ELF-1 (cell line): ENCODE data around the gene FMNL1.
"Not testable (repeated sequence)": the region's sequence is repeated elsewhere in the genome, so short reads cannot be mapped to it uniquely, and the experiment has no call there.

Experiments used
- DNase-seq: peaks from one replicate; pipeline ENCODE4 v3.0.0-alpha.2; 2016; ENCODE audit warnings: low read depth, low spot score

FMNL1 gene

GRCh38 chr17:45221081-45222013 is at the start of gene FMNL1:
Gene FMNL1 (plus strand): TSS chr17:45221885. CDS start chr17:45222125, 240 bp downstream.
- no peak for DNase-seq

GRCh38 chr17:45172232-45172540 is 49.5 kb upstream of the FMNL1 start:
- no peak for DNase-seq

GRCh38 chr17:45172541-45173286 is 49.0 kb upstream of the FMNL1 start:
- peak; percentile 35 for DNase-seq

- no peak for DNase-seq
Measured at GRCh38 chr17:45175759-45176115, 45.9 kb upstream of the FMNL1 start.

- DNase-seq, result no peak
Measured at GRCh38 chr17:45177563-45177962, 44.1 kb upstream of the FMNL1 start.

- DNase-seq, result no peak
Measured at GRCh38 chr17:45184144-45184543, 37.5 kb upstream of the FMNL1 start.

GRCh38 chr17:45186801-45187354 is 34.8 kb upstream of the FMNL1 start:
- no peak for DNase-seq

GRCh38 chr17:45189009-45189408 is 32.7 kb upstream of the FMNL1 start:
- DNase-seq, result no peak

GRCh38 chr17:45190503-45191255 is 31.0 kb upstream of the FMNL1 start:
- no peak for DNase-seq

GRCh38 chr17:45195424-45195823 is 26.3 kb upstream of the FMNL1 start:
- DNase-seq, result no peak

GRCh38 chr17:45197108-45197507 is 24.6 kb upstream of the FMNL1 start:
- DNase-seq, result no peak

- DNase-seq, result peak; percentile 98
Measured at GRCh38 chr17:45197555-45198334, 23.9 kb upstream of the FMNL1 start.

GRCh38 chr17:45200701-45201100 is 21.0 kb upstream of the FMNL1 start:
- no peak for DNase-seq

- no peak for DNase-seq
Measured at GRCh38 chr17:45201457-45201856, 20.2 kb upstream of the FMNL1 start.

GRCh38 chr17:45201880-45202279 is 19.8 kb upstream of the FMNL1 start:
- not testable (repeated sequence) for DNase-seq

GRCh38 chr17:45218895-45219661 is 2.6 kb upstream of the FMNL1 start:
- peak; percentile 82 for DNase-seq

GRCh38 chr17:45220079-45220478 is 1.6 kb upstream of the FMNL1 start:
- DNase-seq, result no peak

GRCh38 chr17:45222014-45222288 is 266 bp downstream of the FMNL1 start:
- DNase-seq, result no peak

GRCh38 chr17:45222289-45222995 is 757 bp downstream of the FMNL1 start:
- peak; percentile 44 for DNase-seq

GRCh38 chr17:45222996-45223538 is 1.4 kb downstream of the FMNL1 start:
- DNase-seq, result no peak
